ENCODE measurements around the gene MCM5.
A peak's percentile ranks its signal among the peaks of the same experiment; 100 is the strongest.
"Not testable (repeated sequence)": the region's sequence is repeated elsewhere in the genome, so short reads cannot be mapped to it uniquely, and the experiment has no call there.

MCM5 gene

GRCh38 chr22:35379146-35379993 is 20.6 kb upstream of the MCM5 start:
- peak; percentile 84 for DNase-seq (ENCODE audit: low spot score)

- DNase-seq (ENCODE audit: low spot score) = no peak
These were observed 19.9 kb upstream of the MCM5 start for GRCh38 chr22:35380013-35380412.

- DNase-seq (ENCODE audit: low spot score) = peak; percentile 80
These were observed 19.2 kb upstream of the MCM5 start, which contains the start of gene HMOX1 for GRCh38 chr22:35380537-35381423. HMOX1 (plus strand) TSS chr22:35381096; CDS start chr22:35381174, 78 bp downstream.

- DNase-seq (ENCODE audit: low spot score) = no peak
These were observed 18.4 kb upstream of the MCM5 start for GRCh38 chr22:35381424-35382009.

GRCh38 chr22:35383679-35384071 is 16.3 kb upstream of the MCM5 start:
- no peak for DNase-seq (ENCODE audit: low spot score)

- no peak for DNase-seq (ENCODE audit: low spot score)
These were observed 15.4 kb upstream of the MCM5 start for GRCh38 chr22:35384527-35384926.

GRCh38 chr22:35384975-35385588 is 14.9 kb upstream of the MCM5 start:
- no peak for DNase-seq (ENCODE audit: low spot score)

GRCh38 chr22:35386670-35387288 is 13.2 kb upstream of the MCM5 start:
- DNase-seq (ENCODE audit: low spot score) = no peak

- no peak for DNase-seq (ENCODE audit: low spot score)
These were observed 9.0 kb upstream of the MCM5 start for GRCh38 chr22:35390933-35391332.

- DNase-seq (ENCODE audit: low spot score) = no peak
These were observed 7.6 kb upstream of the MCM5 start for GRCh38 chr22:35392357-35392756.

- no peak for DNase-seq (ENCODE audit: low spot score)
These were observed 6.6 kb upstream of the MCM5 start for GRCh38 chr22:35393116-35394010.

- no peak for DNase-seq (ENCODE audit: low spot score)
These were observed 6.0 kb upstream of the MCM5 start for GRCh38 chr22:35394011-35394312.

- DNase-seq (ENCODE audit: low spot score) = no peak
These were observed 5.0 kb upstream of the MCM5 start for GRCh38 chr22:35394810-35395563.

- DNase-seq (ENCODE audit: low spot score) = not testable (repeated sequence)
These were observed 3.3 kb upstream of the MCM5 start for GRCh38 chr22:35396622-35397021.

GRCh38 chr22:35397095-35397904 is 2.6 kb upstream of the MCM5 start:
- no peak for DNase-seq (ENCODE audit: low spot score)

GRCh38 chr22:35398591-35398973 is 1.4 kb upstream of the MCM5 start:
- DNase-seq (ENCODE audit: low spot score) = no peak

GRCh38 chr22:35399114-35399677 is 744 bp upstream of the MCM5 start:
- DNase-seq (ENCODE audit: low spot score) = no peak

- DNase-seq (ENCODE audit: low spot score) = no peak
These were observed 506 bp downstream of the MCM5 start for GRCh38 chr22:35400501-35400790.

GRCh38 chr22:35401863-35402262 is 1.9 kb downstream of the MCM5 start:
- DNase-seq (ENCODE audit: low spot score) = no peak
